ENCODE results near the gene PXN. TPM values are rescaled to one million over a fixed set of nuclear protein-coding genes. Genes with fewer than 3 reads are reported as not detected.

Gene PXN
- total and polyA plus RNA-seq, 2 of the 13 experiments (the other 11 are each of a cell fraction or from before 2014, with no cell fraction given): 13.6 to 14.2 TPM

DNA sequence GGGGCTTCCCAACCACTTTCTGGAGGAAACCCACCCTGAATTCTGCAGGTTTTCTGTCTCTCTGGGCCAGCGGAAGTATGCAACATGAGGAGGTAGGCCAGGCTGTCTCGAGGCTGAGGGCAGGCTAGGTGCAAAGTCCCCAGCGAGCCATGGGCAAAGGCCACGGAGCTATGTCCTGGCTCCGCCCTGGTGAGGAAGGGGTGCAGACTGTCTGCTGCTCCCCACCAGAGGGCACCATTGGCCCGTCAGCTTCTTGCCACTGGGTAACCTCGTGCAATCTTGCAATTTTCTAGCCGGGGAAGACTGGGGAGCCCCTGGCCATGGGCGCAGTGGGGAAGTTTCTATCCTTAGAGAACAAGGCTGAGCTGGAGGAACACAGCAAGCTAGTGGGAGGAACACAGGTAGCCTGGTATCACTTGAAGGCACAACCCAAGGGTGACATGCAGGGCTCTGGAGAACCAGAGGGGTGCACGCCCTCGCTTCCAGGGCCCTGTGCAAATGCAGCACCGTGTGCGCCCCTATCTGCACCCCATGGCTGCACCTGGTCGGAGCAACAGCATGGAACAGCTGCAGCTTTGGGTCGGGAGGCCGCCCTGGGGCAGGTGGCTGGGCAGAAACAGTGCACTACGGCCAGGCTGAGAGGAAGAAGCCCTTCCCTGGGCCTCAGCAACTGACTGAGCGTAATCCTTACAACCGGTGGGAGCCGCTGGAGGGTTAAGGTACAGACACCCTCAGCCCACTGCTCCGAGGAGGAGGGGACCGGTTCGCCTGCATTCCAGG lies 37.0 kb downstream of the PXN start (continued):
- TF ChIP-seq LRRFIP1 (CRISPR knock-in tag; conservative IDR thresholded peaks at IDR 0.05) (no peak), ZBTB39 (CRISPR knock-in tag; IDR thresholded peaks at IDR 0.05) (no peak), SMAD3 (CRISPR knock-in tag; IDR thresholded peaks at IDR 0.05) (peak; percentile 80), SMYD3 (CRISPR knock-in tag; IDR thresholded peaks at IDR 0.05) (peak; percentile 68; the same call in 1 of the 2 replicates), PITX1 (CRISPR knock-in tag; IDR thresholded peaks at IDR 0.05) (peak; percentile 35; the same call in 1 of the 2 replicates), ERF (CRISPR knock-in tag; IDR thresholded peaks at IDR 0.05) (peak; percentile 80), SP5 (CRISPR knock-in tag; IDR thresholded peaks at IDR 0.05; ENCODE audit: borderline replicate concordance, low read depth) (peak; percentile 84), ZNF205 (CRISPR knock-in tag; IDR thresholded peaks at IDR 0.05) (peak; percentile 81; the same call in 1 of the 2 replicates), HDAC2 (CRISPR knock-in tag; IDR thresholded peaks at IDR 0.05) (peak; percentile 85), HIVEP1 (CRISPR knock-in tag; IDR thresholded peaks at IDR 0.05) (no peak; the same call in 1 of the 2 replicates), SMARCE1 (IDR thresholded peaks at IDR 0.05; ENCODE audit: borderline replicate concordance) (no peak), NFKB2 (CRISPR knock-in tag; IDR thresholded peaks at IDR 0.05; ENCODE audit: borderline replicate concordance) (0 out of 2 replicates have a peak, but pooled peaks have one; percentile 35), SSRP1 (CRISPR knock-in tag; IDR thresholded peaks at IDR 0.05) (no peak), ZNF276 (CRISPR knock-in tag; IDR thresholded peaks at IDR 0.05; ENCODE audit: low read depth) (no peak), ZFP1 (CRISPR knock-in tag; IDR thresholded peaks at IDR 0.05) (0 out of 2 replicates have a peak, but pooled peaks have one; percentile 31), ZNF143 (CRISPR knock-in tag; IDR thresholded peaks at IDR 0.05) (no peak; the same call in 1 of the 2 replicates), CBX1 (IDR thresholded peaks at IDR 0.05; ENCODE audit: low read depth) (no peak)
- TF ChIP-seq, protein P1, sequence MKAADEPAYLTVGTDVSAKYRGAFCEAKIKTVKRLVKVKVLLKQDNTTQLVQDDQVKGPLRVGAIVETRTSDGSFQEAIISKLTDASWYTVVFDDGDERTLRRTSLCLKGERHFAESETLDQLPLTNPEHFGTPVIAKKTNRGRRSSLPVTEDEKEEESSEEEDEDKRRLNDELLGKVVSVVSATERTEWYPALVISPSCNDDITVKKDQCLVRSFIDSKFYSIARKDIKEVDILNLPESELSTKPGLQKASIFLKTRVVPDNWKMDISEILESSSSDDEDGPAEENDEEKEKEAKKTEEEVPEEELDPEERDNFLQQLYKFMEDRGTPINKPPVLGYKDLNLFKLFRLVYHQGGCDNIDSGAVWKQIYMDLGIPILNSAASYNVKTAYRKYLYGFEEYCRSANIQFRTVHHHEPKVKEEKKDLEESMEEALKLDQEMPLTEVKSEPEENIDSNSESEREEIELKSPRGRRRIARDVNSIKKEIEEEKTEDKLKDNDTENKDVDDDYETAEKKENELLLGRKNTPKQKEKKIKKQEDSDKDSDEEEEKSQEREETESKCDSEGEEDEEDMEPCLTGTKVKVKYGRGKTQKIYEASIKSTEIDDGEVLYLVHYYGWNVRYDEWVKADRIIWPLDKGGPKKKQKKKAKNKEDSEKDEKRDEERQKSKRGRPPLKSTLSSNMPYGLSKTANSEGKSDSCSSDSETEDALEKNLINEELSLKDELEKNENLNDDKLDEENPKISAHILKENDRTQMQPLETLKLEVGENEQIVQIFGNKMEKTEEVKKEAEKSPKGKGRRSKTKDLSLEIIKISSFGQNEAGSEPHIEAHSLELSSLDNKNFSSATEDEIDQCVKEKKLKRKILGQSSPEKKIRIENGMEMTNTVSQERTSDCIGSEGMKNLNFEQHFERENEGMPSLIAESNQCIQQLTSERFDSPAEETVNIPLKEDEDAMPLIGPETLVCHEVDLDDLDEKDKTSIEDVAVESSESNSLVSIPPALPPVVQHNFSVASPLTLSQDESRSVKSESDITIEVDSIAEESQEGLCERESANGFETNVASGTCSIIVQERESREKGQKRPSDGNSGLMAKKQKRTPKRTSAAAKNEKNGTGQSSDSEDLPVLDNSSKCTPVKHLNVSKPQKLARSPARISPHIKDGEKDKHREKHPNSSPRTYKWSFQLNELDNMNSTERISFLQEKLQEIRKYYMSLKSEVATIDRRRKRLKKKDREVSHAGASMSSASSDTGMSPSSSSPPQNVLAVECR (CRISPR knock-in tag; IDR thresholded peaks at IDR 0.05; ENCODE audit: borderline replicate concordance): peak; percentile 79; the same call in 1 of the 2 replicates
- TF ChIP-seq, protein P2, sequence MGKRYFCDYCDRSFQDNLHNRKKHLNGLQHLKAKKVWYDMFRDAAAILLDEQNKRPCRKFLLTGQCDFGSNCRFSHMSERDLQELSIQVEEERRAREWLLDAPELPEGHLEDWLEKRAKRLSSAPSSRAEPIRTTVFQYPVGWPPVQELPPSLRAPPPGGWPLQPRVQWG (CRISPR knock-in tag; IDR thresholded peaks at IDR 0.05; ENCODE audit: borderline replicate concordance, low read depth): no peak

All from HepG2 (cell line).